NK-92 (cell line): ENCODE results near the gene SEPHS2.
"Not testable (repeated sequence)": the region's sequence is repeated elsewhere in the genome, so short reads cannot be mapped to it uniquely, and the experiment has no call there.

Experiments used
- DNase-seq: peaks from one replicate; lab custom pipeline; 2025; ENCODE audit not compliant: unreplicated experiment; lab: John Stamatoyannopoulos, UW

The SEPHS2 gene

GRCh38 chr16:30470632-30470995, 24.9 kb upstream of the SEPHS2 start:
- DNase-seq = no peak

- no peak for DNase-seq
These were observed 24.5 kb upstream of the SEPHS2 start for GRCh38 chr16:30470170-30470512.

GRCh38 chr16:30464078-30464477, 18.4 kb upstream of the SEPHS2 start:
- no peak for DNase-seq

GRCh38 chr16:30461426-30461825, 15.8 kb upstream of the SEPHS2 start:
- not testable (repeated sequence) for DNase-seq

GRCh38 chr16:30459456-30459855, 13.8 kb upstream of the SEPHS2 start:
- DNase-seq = no peak

GRCh38 chr16:30458561-30459394, 13.1 kb upstream of the SEPHS2 start:
- DNase-seq = no peak

GRCh38 chr16:30457743-30458560, 12.3 kb upstream of the SEPHS2 start:
- no peak for DNase-seq

GRCh38 chr16:30457256-30457655, 11.6 kb upstream of the SEPHS2 start:
- DNase-seq = no peak

GRCh38 chr16:30456302-30456701, 10.6 kb upstream of the SEPHS2 start:
- no peak for DNase-seq

GRCh38 chr16:30452709-30453580, 7.3 kb upstream of the SEPHS2 start:
- not testable (repeated sequence) for DNase-seq

- no peak for DNase-seq
These were observed 3.4 kb upstream of the SEPHS2 start for GRCh38 chr16:30449116-30449435.

- DNase-seq = no peak
These were observed 2.0 kb upstream of the SEPHS2 start for GRCh38 chr16:30447512-30448226.

GRCh38 chr16:30446203-30446595, 525 bp upstream of the SEPHS2 start:
- no peak for DNase-seq

- no peak for DNase-seq
These were observed 596 bp downstream of the SEPHS2 start for GRCh38 chr16:30445149-30445407.

GRCh38 chr16:30444231-30445148, 1.2 kb downstream of the SEPHS2 start:
- DNase-seq = no peak

- DNase-seq = no peak
These were observed 2.0 kb downstream of the SEPHS2 start for GRCh38 chr16:30443631-30444030.

GRCh38 chr16:30439720-30440348, 5.8 kb downstream of the SEPHS2 start:
- no peak for DNase-seq

GRCh38 chr16:30438835-30439234, 6.8 kb downstream of the SEPHS2 start:
- DNase-seq = no peak

GRCh38 chr16:30437511-30438046, 8.1 kb downstream of the SEPHS2 start:
- no peak for DNase-seq
